ENCODE results near the gene ZNF134. TPM values are rescaled to one million over a fixed set of nuclear protein-coding genes. Genes with fewer than 3 reads are reported as not detected.
A peak's percentile ranks its signal among the peaks of the same experiment; 100 is the strongest.

Gene ZNF134
- total and polyA plus RNA-seq, 12 donors = 5.4 to 18.0 (median 12.2) TPM

GRCh38 chr19:57572415-57572947 lies 41.6 kb upstream of the ZNF134 start:
- peaks cover 3 to 68% (median 61%) of the 10 kb centered on the region in 9 donors for H3K36me3 ChIP-seq
- no peaks in the 10 kb centered on the region for H3K27me3 ChIP-seq
- H3K27ac ChIP-seq = no peak overlapping the region
- intact Hi-C loops (cut with DNase I) = no loop called here
- peaks cover 0 to 100% (median 70%) of the 10 kb centered on the region in 11 donors for H3K9me3 ChIP-seq
- 97 to 99% methylated on average over 3 of the region's 3 CpGs for WGBS, 2 donors
- DNase-seq (no peak), ATAC-seq (no peak)
- TF ChIP-seq, protein P1, sequence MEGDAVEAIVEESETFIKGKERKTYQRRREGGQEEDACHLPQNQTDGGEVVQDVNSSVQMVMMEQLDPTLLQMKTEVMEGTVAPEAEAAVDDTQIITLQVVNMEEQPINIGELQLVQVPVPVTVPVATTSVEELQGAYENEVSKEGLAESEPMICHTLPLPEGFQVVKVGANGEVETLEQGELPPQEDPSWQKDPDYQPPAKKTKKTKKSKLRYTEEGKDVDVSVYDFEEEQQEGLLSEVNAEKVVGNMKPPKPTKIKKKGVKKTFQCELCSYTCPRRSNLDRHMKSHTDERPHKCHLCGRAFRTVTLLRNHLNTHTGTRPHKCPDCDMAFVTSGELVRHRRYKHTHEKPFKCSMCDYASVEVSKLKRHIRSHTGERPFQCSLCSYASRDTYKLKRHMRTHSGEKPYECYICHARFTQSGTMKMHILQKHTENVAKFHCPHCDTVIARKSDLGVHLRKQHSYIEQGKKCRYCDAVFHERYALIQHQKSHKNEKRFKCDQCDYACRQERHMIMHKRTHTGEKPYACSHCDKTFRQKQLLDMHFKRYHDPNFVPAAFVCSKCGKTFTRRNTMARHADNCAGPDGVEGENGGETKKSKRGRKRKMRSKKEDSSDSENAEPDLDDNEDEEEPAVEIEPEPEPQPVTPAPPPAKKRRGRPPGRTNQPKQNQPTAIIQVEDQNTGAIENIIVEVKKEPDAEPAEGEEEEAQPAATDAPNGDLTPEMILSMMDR (IDR thresholded peaks at IDR 0.05) = no peak
- H3K4me1 ChIP-seq = peaks cover 0 to 10% (median 1%) of the 10 kb centered on the region in 9 donors
- no peak overlapping the region for H3K4me3 ChIP-seq

- no peak overlapping the region for H3K4me3 ChIP-seq
- peaks cover 7 to 30% (median 14%) of the 10 kb centered on the region in 9 donors for H3K4me1 ChIP-seq
- DNase-seq (no peak), ATAC-seq (no peak)
- no peaks in the 10 kb centered on the region for H3K27me3 ChIP-seq
- H3K27ac ChIP-seq = no peak overlapping the region
- peaks cover 0 to 82% (median 47%) of the 10 kb centered on the region in 11 donors for H3K9me3 ChIP-seq
- peaks cover 3 to 60% (median 53%) of the 10 kb centered on the region in 9 donors for H3K36me3 ChIP-seq
- intact Hi-C loops (cut with DNase I) = no loop called here
- TF ChIP-seq, protein P1 (IDR thresholded peaks at IDR 0.05) = no peak
Observed at GRCh38 chr19:57576661-57577060, 37.4 kb upstream of the ZNF134 start.

DNA sequence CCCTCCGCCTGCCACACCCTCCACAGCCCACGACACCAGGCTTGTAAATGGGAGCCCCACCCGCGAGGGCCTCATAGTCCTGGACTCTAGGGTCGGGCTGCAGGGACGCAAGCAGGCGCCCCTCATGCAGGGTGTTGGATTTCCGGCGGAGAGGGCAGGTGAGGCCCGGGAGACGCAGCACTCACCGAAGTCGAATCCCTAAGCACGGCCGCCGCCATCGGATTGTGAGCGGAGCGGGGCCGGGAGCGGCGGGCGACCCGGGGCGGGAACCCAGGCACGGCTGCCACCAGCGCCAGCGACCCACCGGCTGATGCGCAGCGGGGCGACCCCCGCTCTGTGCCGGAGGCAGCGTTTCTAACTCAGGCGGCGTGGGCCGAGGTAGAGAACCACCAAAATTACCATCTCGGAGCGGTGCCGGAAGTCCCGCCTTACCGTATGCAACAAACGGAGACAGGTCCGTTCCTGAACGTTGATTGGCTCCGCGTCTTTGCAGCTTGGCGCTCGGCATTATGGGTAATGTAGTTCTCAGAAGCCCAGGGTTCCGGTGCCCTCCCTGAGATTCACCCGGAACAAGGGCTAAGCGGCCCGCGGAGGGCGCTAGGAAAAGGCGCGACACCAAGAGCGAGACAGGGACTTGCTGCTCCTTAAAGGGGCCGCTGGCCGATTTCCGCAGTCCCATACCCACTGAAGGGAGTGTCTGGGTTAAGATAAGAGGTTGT lies 35.4 kb upstream of the ZNF134 start, which contains the start of gene ZNF416:
TSS of gene ZNF416 (minus strand) at position 425 of the 719 bp plus-strand sequence. CDS start at position 218, 207 bp downstream.
- H3K36me3 ChIP-seq = peaks cover 3 to 40% (median 33%) of the 10 kb centered on the region in 9 donors
- intact Hi-C loops (cut with DNase I) = loop anchor here in 1 of 10 donors (2.0 kb wide), 2 partner anchors 20 to 54 kb away; partner anchors contain the start of genes ZNF211 and ZNF530
- peak within 1 kb of the TSS; percentile 72 to 98 (median 88) for H3K4me3 ChIP-seq
- H3K27ac ChIP-seq = peak within 1 kb of the TSS in 9 of 10 donors; percentile 61 to 83 (median 75)
- peaks cover 12 to 38% (median 21%) of the 10 kb centered on the region in 9 donors for H3K4me1 ChIP-seq
- no peaks in the 10 kb centered on the region for H3K27me3 ChIP-seq
- H3K9me3 ChIP-seq = peaks cover 0 to 82% (median 27%) of the 10 kb centered on the region in 11 donors
- TF ChIP-seq, protein P1 (IDR thresholded peaks at IDR 0.05) = peak in 5 of 9 donors; percentile 17 to 56 (median 49)
- DNase-seq = peak; percentile 95 to 99
- 0 to 1% methylated on average over 62 of the region's 62 CpGs for WGBS, 2 donors
- peak; percentile 96 to 99 (median 98) for ATAC-seq

DNA sequence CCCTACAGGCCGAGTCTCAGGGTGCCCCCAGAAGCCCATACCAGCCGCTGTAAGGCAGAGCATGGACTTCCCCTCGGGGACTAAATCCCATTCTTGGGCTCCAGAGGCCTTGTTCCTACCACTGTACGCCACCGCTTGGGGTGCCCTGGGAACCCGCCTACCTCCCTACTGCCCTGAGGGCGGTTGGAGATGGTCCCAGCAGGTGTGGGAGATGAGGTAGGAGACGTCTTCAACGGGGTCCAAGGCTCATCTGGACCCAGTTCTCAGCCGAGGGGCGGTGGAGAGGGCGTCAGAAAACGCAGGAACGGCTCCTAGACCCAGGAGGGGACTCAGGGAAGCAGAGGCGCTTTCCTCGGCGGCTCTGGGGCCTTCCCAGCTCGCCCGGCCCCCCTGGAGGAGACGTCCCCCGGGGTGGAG lies 30.9 kb upstream of the ZNF134 start:
- Histone ChIP-seq H3K27ac (peak overlapping the region in 6 of 10 donors; percentile 46 to 85 (median 74)), H3K4me3 (peak overlapping the region; percentile 29 to 89 (median 76)), H3K9me3 (peaks cover 0 to 79% (median 19%) of the 10 kb centered on the region in 11 donors), H3K36me3 (peaks cover 0 to 30% (median 4%) of the 10 kb centered on the region in 9 donors), H3K4me1 (peaks cover 6 to 33% (median 24%) of the 10 kb centered on the region in 9 donors), H3K27me3 (no peaks in the 10 kb centered on the region)
- ATAC-seq = no peak
- intact Hi-C loops (cut with DNase I) = no loop called here
- 35 to 41% methylated on average over 21 of the region's 21 CpGs for WGBS, 2 donors
- peak in 1 of 2 donors; percentile 9 for DNase-seq
- TF ChIP-seq, protein P1 (IDR thresholded peaks at IDR 0.05) = no peak

Measured in heart right ventricle (tissue), 16 donors.